Activated CD8-positive, alpha-beta memory T cell treated with anti-CD3 and anti-CD28 coated beads for 36 hours (primary cell): Measurements from ENCODE around the gene SRC. TPM values are rescaled to one million over a fixed set of nuclear protein-coding genes. Genes with fewer than 3 reads are reported as not detected.

Experiments
- CTCF ChIA-PET: fragments of 350-600 bp; sonication (Branson Sonifier 250); formaldehyde crosslinking; loops from one replicate; lab custom pipeline; 2021; ENCODE audit warnings: antibody characterized with exemption; lab: Charles Lee
- POLR2A ChIA-PET: fragments of 350-600 bp; sonication (Branson Sonifier 250); formaldehyde crosslinking; loops from one replicate; lab custom pipeline; 2021; ENCODE audit warnings: antibody characterized with exemption; lab: Charles Lee
- total RNA-seq, 2 experiments: library from RNA; stranded (reverse); gene quantifications; one replicate each; pipeline ENCODE4 v1.2.3, GENCODE V29; 2021

SRC gene
- total RNA-seq, 2 experiments from 2014 or later = 2.3 to 3.2 TPM

DNA sequence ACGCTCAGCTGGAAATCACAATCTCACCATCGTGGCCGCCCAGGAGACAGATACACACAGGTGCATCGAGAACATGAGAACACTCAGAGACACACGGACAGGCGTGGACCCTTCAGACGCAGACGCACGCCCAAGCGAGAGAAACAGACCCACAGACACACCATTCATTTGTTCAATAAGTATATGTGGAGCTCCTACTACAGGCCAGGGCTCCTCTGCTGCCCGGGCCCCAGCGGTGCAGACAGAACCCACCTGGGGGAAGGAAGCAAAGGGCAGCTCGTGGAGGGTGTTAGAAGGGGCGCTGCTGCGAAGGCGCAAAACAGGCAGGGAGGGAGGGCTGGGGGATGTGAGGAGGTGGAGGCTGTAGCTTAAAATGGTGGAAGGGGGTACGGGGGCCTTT is 39.2 kb downstream of the SRC start:
- ChIA-PET CTCF (interaction anchor here (0.6 to 2.2 kb wide), 17 partner anchors 13 to 1528 kb away, joined by 3 to 8 read pairs (median 4); partner anchors contain the start of gene MANBAL), POLR2A (interaction anchor here (0.6 kb wide), 1 partner anchor 96 kb away, joined by 3 read pairs; no protein-coding TSS in a partner anchor)

DNA sequence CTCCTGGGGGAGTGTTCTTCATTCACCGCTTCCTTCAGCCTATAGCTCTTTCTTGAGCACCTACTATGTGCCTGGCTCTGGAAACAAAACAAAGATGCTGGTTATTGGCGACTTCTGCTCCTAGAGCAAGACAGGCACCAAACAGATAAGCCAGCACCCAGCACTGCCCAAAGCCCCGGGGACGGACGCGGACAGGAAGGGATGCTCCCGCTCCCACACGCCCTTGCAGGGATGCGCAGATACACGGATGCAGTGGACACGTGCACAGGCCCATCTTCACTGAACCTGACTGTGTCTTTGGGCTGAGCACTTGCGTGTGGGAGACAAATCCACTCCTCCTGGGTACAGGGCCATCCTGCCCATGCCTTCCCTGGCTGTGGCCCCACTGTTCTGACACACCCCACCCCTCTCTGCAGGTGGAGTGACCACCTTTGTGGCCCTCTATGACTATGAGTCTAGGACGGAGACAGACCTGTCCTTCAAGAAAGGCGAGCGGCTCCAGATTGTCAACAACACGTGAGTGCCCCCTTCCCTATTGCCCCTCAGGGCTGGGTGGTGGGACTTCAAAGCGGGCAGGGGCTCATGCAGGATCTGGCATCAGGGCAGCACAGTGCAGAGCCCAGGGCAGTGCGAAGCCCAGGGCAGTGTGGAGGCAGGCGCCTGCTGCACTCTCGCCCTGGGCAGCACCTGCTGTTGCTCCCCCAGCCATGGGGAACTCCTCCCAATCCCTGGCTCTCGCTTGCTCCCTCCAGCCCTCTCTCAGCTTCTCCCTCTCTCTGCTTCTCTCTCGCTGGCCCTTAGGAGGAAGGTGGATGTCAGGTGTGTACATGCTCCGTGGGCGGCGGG is 39.9 kb downstream of the SRC start:
- CTCF ChIA-PET = interaction anchor here (0.8 to 2.2 kb wide), 8 partner anchors 19 to 126 kb away, joined by 3 to 8 read pairs (median 4); no protein-coding TSS in a partner anchor
- POLR2A ChIA-PET = no interaction called here

DNA sequence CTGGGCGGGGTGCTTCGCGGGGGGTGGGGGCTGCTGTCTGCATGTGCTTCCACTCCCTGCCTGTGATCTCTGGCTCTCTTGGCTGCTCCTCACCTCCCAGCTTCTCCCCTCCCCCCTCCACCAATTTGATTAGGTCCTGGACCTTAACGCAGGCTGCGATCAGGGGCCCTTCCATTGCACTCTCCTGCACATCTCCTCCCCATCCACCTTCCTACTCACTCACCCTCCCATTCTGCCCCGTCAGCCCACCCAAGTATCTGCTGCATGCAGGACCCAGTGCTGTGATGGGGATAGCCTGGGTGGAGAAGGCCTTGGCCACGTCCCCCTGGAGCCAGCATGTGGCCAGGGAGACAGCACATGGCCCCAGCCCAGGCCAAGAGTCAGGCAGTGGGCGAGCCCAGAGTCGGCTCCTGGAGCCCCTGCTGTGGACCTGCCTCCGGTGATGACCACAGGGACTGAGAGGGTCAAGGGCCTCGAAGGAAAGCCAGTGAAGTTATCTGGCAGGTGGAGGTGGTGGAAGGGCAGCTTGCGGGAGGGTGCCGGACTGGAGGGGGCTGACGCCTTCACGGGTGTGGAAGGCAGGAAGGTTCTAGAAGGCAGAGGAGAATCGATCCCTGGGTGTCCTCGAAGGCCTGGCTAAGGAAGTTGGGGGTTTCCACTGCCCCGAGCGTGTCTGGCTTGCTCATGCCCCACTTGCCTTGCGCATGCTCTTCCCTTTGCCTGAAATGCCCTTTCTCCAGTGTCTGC is 40.7 kb downstream of the SRC start:
- ChIA-PET POLR2A (no interaction called here), CTCF (interaction anchor here (0.6 kb wide), 1 partner anchor 116 kb away, joined by 3 read pairs; no protein-coding TSS in a partner anchor)

DNA sequence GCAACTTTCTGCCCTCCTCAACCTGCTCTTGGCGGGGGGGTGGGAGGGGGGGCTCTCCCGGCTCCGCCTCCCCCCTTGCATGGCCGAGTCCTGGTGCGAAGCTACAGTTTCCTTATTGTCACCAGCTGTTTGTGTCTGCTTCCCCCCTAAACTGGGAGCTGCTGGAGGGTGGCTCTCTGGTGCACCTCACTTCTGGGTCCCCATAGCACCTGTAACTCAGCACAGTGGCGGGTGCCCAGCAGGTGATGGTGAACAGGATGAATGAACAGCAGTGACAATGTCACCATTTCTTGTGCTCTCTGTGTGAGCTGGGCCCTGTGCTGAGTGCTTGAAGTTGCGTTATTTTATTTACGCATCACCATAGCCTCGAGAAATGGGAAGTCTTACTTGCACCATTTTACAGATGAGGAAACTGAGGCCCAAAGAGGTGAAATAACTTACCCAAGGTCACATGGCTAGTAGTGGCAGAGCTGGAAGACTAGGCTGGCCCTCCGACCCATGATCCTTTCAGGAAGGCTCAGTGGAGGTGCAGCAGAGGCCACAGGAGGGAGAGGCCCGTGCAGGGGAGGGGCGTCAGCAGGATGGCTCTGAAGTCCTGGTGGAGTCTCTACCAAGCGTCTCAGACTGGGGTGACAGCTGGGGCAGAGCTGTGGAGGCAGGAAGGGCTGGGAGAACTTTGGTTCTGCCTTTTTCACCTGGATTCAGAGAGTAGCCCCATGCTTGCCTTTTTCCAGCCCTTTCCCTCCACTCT is 41.8 kb downstream of the SRC start:
- ChIA-PET CTCF (interaction anchor here (0.6 kb wide), 1 partner anchor 117 kb away, joined by 3 read pairs; no protein-coding TSS in a partner anchor), POLR2A (no interaction called here)

DNA sequence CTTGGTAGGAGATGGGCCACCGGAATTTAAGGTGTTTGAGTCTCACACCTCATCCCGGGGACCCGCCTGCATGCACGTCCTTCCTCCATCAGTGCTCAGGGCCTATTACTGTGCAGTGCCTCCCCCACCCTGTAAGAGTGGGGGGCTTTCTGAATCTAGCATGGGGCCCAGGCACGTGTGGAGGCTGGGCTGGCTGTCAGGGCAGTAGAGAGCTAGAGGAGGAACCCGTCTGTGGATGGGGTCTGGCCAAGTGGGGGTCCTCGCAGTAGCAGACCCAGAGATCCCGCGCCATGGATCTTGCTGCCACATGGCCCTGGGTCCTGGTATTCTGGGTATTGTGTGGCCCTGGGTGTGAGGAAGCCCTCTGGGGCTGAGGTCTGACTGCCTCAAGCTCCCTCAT is 42.9 kb downstream of the SRC start:
- POLR2A ChIA-PET = no interaction called here
- CTCF ChIA-PET = interaction anchor here (0.6 to 1.0 kb wide), 2 partner anchors 11 to 43 kb away, joined by 4 read pairs; partner anchors contain the start of gene SRC

DNA sequence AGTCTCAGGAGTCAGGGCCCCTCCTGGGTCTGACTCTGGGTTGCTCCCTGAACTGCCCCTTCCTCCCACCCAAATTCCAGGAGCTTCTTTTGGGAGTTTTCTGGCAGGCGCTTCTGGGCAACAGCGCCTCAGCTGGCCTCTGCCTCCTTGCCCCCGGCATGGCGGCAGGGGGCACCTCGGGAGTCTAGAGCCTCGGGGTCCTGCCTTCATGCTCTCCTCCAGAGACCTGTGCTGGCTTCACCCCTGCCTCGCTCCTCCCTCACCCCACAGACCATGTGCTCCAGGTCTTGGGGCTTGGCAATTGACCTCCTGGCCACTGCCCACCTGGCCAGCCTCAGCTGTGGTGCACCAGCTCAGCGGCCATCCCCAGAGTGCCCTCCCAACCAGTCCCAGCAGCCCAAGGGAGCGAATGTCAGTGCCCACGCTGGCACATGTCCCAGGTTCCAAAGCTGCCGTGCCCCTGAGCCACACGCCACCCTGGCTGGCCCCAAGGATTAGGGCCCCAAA is 43.4 kb downstream of the SRC start:
- CTCF ChIA-PET = interaction anchor here (1.0 kb wide), 1 partner anchor 12 kb away, joined by 4 read pairs; no protein-coding TSS in a partner anchor

DNA sequence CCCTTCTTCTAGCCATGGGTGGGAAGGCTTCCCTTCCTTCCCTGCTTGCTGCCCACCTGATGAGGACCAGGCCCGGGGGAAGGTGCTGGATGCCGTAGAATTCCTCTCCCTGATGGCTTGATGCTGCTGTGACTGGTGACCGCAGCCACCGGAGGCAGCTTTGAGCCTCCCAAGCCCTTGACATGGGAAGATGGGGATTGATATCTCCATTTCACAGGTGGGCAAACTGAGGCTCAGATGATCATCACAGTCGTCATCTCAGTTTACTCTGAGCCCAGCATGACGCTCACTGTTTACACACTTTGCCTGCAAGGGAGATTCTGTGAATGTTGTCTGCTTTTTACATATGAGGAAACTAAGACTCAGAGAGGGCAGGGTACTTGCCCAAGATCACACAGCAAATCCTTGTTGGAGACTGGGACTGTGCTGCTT is 43.9 kb downstream of the SRC start:
- ChIA-PET CTCF (interaction anchor here (1.0 kb wide), 1 partner anchor 12 kb away, joined by 4 read pairs; no protein-coding TSS in a partner anchor), POLR2A (no interaction called here)

More for the DNA sequence above, 43.4 kb downstream of the SRC start:
- POLR2A ChIA-PET = no interaction called here

DNA sequence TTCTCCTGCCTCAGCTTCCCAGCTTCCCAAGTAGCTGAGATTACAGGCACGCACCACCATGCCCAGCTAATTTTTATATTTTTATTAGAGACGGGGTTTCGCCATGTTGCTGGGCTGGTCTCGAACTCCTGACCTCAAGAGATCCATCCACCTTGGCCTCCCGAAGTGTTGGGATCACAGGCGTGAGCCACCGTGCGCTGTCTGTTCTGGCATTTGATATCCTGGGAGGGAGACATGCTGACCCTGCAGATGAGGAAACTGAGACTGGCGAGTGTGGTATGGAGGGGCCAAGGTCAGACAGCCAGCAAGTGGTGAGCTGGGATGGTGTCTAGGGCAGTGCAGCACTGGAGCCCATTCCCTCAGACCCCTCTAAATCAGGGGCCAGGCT is 44.6 kb downstream of the SRC start:
- CTCF ChIA-PET = no interaction called here
- POLR2A ChIA-PET = no interaction called here

DNA sequence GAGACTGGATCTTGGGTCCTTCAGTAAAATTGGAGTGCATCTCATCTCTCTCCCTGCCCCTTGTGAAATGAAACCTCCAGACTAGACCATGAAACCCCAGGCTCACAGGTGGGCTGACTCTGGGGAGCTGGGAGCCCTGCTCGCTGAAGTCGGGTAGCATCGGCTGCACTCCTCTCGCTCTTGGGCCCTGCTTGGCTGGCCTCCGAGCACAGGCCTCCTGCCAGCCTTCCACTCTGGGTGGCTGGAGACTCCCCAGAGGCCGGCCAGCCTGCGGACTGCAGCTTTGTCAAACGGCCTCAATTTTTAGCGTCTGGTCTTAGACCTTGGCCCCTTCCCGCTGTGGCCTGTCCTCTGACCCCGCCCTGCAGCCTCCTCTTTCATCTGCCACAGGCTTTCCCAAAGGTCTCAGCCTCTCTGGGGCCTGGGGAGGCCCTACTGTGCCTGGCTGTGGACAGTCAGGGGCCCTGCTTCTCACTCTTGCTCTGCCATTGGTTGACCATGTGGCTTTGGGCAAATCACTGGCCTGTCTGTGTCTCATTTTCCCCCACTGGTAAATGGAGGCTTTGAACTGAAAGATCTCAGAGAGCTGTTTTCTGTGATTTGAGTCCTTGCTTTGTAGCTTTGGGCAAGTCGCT is 45.1 kb downstream of the SRC start:
- CTCF ChIA-PET = no interaction called here
- POLR2A ChIA-PET = no interaction called here

DNA sequence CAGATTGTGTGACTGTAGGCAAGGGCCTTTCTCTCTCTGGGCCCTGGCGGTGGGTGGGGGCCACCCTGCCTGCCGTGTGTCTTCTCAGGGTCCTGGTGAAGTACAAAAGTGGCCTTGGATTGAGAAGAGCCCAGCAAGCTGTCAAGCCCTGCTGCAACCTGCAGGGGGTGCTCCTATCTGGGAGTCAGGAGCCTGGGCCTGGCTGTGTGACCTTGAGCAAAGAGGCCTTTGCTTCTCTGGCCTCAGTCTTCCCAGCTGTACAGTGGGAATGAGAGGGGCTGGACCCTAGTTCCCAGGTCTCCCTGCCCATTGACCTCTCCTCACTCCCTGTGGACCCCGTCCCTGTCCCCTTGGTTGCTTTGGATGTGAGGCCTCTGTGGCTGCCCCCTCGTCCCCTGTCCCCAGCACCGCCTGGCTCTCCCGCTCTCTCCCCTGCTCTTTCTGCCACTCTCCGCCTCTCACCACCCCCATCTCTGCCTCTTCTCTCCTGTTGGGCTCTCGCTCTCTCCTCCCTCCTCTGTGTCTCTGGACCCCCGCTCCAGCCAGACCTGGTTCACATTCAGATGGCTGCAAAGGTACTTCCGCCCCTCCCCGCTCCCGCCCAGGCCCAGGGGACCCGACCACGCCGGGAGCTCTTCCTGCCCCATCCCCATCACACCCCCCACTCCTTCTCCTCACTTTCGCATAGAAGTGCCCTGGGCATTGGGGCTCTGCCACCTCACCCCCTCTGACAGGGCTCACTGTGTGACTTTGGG is 46.7 kb downstream of the SRC start:
- POLR2A ChIA-PET = no interaction called here
- CTCF ChIA-PET = interaction anchor here (0.6 kb wide), 1 partner anchor 204 kb away, joined by 3 read pairs; no protein-coding TSS in a partner anchor

DNA sequence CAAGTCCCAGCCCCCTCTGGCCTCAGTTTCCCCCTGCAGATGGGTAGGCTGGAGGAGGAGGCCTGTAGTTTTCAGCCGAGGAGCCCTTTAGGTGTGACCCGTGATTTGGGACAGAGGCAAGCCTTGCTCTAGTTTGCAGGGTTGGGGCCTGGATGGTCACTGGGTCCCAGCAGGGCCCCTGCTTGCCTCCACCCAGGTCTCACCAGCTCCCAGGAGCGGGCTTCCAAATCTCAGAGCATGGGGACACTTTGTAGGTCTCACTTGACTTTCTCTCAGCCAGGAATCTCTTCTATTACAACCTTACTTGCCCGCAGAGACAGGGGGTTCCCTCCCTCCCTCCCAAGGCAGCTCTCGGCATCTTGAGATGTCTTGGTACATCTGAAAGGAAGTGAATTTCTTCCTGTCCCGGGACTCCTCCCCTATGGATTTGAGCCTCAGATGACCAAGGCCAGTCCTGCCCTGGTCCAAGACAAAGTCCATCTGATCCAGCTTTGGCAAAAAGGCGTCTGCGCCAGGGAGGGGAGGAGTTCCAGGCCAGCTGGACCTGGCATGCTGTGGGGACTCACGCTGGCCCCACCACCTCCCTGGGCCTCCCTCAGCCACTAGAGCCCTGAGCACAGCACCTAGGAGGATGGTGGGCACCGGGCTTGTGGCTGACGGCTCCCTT is 47.4 kb downstream of the SRC start:
- POLR2A ChIA-PET = no interaction called here
- CTCF ChIA-PET = no interaction called here

DNA sequence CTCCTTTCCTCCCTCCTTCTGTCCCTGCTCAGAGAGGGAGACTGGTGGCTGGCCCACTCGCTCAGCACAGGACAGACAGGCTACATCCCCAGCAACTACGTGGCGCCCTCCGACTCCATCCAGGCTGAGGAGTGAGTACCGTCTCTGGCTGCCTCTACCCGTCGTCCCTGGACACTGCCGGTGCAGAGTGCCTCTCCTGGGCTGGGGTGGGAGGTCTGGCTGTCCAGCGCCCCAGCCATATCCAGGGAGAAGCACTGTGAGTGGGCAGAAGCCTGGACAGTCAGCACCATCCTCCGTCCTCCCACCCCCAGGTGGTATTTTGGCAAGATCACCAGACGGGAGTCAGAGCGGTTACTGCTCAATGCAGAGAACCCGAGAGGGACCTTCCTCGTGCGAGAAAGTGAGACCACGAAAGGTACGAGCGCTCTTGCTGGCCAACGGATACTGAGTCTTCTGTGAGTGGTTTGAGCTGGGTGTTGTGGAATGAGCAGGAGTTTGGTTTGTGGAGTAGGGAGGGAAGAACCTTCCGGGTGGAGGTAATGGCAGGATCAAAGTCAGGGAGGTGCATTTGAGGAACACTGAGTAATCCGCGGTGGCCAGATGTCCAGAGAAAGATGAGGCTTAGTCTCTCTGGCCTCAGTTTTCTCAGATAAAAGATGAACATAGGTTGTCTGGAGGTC is 48.1 kb downstream of the SRC start:
- ChIA-PET CTCF (no interaction called here), POLR2A (no interaction called here)

DNA sequence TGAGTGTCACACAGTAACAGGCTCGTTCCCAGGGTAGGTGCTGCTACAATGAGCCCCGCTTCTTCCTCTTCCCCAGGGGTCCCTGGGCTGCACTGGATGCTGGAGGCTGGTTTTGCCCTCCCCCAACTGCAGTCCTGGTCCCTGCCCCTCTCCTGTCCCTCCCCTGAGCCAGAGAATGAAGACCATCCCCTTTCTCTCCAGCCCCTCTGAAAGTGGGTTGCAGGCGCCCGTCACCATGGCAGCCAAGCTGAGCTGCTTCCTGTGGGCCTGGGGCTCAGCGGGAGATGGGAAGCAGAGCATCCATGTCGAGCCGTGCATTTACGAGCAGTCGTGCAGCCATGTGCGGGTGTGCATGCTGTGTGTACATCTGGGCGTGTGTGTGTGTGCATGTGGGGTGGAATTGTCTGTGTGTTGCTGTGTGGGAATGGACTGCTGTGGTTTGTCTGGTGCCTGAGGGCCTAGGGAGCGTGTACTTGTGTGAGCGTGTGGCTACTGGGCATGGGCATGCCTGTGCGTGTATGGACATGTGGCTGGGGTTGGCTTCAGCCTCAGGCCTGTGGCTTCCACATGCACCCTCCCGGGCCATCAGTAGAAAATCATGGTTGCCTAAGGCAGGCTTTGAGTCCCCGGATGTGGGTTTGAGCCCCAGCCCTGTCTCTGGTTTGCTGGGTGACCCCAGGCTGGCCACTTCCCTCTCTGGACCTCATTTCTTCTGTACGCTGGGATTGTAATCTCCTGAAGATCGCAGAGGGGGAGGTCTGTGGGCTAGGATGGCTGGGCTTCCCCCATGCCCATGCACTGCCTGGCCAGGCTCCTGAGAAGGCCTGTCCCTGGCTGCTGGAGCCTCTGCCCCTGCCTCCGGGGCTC is 48.8 kb downstream of the SRC start:
- POLR2A ChIA-PET = no interaction called here

DNA sequence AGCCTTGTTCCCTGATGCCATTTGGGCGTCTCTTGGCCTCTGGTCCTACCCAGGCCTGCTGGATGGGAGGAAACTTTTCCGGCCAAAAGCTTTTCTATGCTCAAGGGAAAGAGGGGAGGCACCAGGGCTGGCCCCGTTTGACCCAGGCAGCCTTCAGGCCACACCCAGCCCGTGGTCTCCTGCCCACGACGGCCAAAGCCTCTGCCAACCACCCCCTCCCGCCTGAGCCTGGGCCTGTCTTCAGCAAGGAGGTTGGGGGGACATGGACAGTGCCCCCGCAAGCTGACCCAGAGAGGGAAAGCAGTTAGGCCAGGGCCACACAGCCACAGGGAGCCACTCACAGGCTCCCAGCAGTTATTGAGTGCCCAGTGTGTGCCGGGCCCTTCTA is 49.5 kb downstream of the SRC start:
- ChIA-PET CTCF (no interaction called here), POLR2A (no interaction called here)

More for the DNA sequence above, 48.8 kb downstream of the SRC start:
- CTCF ChIA-PET = no interaction called here

DNA sequence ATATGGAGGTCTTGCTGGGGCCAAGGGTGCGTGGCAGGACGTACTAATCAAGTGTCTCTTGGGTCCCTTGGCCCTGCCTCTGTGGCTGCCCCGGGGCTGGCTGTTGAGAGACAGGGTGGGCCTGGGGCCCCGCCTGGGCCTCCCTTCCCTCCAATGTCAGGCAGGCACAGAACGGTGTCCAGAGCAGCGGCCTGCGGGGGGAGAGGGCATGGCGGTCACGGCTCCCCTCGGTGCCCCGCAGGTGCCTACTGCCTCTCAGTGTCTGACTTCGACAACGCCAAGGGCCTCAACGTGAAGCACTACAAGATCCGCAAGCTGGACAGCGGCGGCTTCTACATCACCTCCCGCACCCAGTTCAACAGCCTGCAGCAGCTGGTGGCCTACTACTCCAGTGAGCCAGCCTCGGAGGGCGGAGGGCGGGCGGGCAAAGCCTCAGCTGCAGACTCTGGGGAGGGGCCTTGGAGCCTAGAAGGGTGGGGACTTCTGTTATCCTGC is 50.0 kb downstream of the SRC start:
- CTCF ChIA-PET = no interaction called here
- POLR2A ChIA-PET = no interaction called here
